Neuron (in vitro differentiated cells): ENCODE data around the gene ACSS2.

Source experiments
- H2AFZ ChIP-seq: one replicate; pipeline ENCODE4 v1.6.1; 2013; ENCODE audit warnings: low read depth, mild to moderate bottlenecking, inconsistent platforms, low read length, moderate library complexity
- H3K27me3 ChIP-seq: one replicate; pipeline ENCODE4 v1.6.1; 2013; ENCODE audit warnings: low read length; ENCODE audit not compliant: insufficient read depth
- H3K36me3 ChIP-seq: one replicate; pipeline ENCODE4 v1.6.1; 2013; ENCODE audit warnings: low read length; ENCODE audit not compliant: insufficient read depth
- H3K4me1 ChIP-seq: one replicate; pipeline ENCODE4 v1.6.1; 2013; ENCODE audit warnings: low read length; ENCODE audit not compliant: insufficient read depth
- H3K4me3 ChIP-seq: 2 replicates; pipeline ENCODE4 v1.5.1; 2013; ENCODE audit warnings: mild to moderate bottlenecking, low read length, moderate library complexity
- H3K9me3 ChIP-seq: one replicate; pipeline ENCODE4 v1.6.1; 2013; ENCODE audit warnings: low read length

ACSS2 gene

GRCh38 chr20:34970193-34970840, 93.9 kb downstream of the ACSS2 start:
- no peak overlapping the region for H3K4me3 ChIP-seq
- no peaks in the 10 kb centered on the region for H3K36me3 ChIP-seq
- no peaks in the 10 kb centered on the region for H3K27me3 ChIP-seq
- no peaks in the 10 kb centered on the region for H3K9me3 ChIP-seq
- peaks cover 13% of the 10 kb centered on the region for H3K4me1 ChIP-seq
- no peak overlapping the region for H2AFZ ChIP-seq

GRCh38 chr20:34970846-34971560, 94.6 kb downstream of the ACSS2 start:
- Histone ChIP-seq H3K27me3 (no peaks in the 10 kb centered on the region), H3K4me3 (no peak overlapping the region), H3K9me3 (no peaks in the 10 kb centered on the region)

GRCh38 chr20:34971561-34972235, 95.3 kb downstream of the ACSS2 start:
- Histone ChIP-seq H3K4me3 (no peak overlapping the region), H3K27me3 (no peaks in the 10 kb centered on the region), H3K4me1 (peaks cover 13% of the 10 kb centered on the region), H3K9me3 (no peaks in the 10 kb centered on the region), H2AFZ (no peak overlapping the region), H3K36me3 (no peaks in the 10 kb centered on the region)

More at GRCh38 chr20:34970846-34971560, 94.6 kb downstream of the ACSS2 start:
- Histone ChIP-seq H3K36me3 (no peaks in the 10 kb centered on the region), H3K4me1 (peaks cover 13% of the 10 kb centered on the region), H2AFZ (no peak overlapping the region)

- peaks cover 14% of the 10 kb centered on the region for H3K4me1 ChIP-seq
- no peaks in the 10 kb centered on the region for H3K27me3 ChIP-seq
- H3K9me3 ChIP-seq, result no peaks in the 10 kb centered on the region
- no peak overlapping the region for H3K4me3 ChIP-seq
- no peaks in the 10 kb centered on the region for H3K36me3 ChIP-seq
- no peak overlapping the region for H2AFZ ChIP-seq
Observed at GRCh38 chr20:34974246-34974645, 97.8 kb downstream of the ACSS2 start.

DNA sequence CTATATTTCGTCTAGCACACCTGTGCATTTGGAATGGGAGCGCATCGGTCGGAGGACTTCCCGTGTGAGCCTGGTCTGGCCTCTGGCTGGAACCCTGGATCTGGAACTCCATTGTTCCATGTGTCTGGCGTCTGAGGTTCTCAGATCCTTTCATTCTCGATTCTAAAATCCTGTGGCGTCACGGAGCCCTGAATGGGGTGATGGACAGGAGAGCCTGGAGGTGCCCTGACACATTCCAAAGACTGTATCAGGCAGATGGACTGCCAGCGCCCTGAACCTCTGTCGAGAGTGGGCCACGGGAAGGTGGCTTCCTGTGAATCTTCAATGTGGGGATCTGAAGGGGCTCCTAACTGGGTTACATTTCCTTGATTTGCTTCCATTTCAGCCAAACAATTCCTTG, 99.9 kb downstream of the ACSS2 start:
- Histone ChIP-seq H3K4me3 (no peak overlapping the region), H2AFZ (no peak overlapping the region), H3K27me3 (no peaks in the 10 kb centered on the region), H3K4me1 (peaks cover 8% of the 10 kb centered on the region), H3K9me3 (no peaks in the 10 kb centered on the region), H3K36me3 (no peaks in the 10 kb centered on the region)
